Fibroblast of the aortic adventitia (primary cell): ENCODE measurements around the gene TNFAIP6. TPM values are rescaled to one million over a fixed set of nuclear protein-coding genes. Genes with fewer than 3 reads are reported as not detected.
A peak's percentile ranks its signal among the peaks of the same experiment; 100 is the strongest.
"Not testable (repeated sequence)": the region's sequence is repeated elsewhere in the genome, so short reads cannot be mapped to it uniquely, and the experiment has no call there.

Source experiments
- DNase-seq: peaks from one replicate; pipeline ENCODE4 v3.0.0-alpha.2; 2010; ENCODE audit warnings: low read depth
- H3K4me3 ChIP-seq: 2 replicates; pipeline ENCODE4 v1.5.1; 2011; ENCODE audit warnings: low read depth, mild to moderate bottlenecking, control low read depth, low read length, moderate library complexity
- CTCF ChIP-seq: IDR thresholded peaks from 2 replicates; pipeline ENCODE4 v1.5.1; 2011; ENCODE audit warnings: mild to moderate bottlenecking, low read length, control low read depth, inconsistent platforms; ENCODE audit not compliant: insufficient read depth
- total RNA-seq: library from RNA; depleted of rRNA; stranded (reverse); fragments of >200 nt; gene quantifications from 2 replicates; pipeline ENCODE4 v1.2.3, GENCODE V29; 2012; ENCODE audit warnings: low replicate concordance

TNFAIP6 gene
- total RNA-seq, 1 donor = 47.3 TPM

DNA sequence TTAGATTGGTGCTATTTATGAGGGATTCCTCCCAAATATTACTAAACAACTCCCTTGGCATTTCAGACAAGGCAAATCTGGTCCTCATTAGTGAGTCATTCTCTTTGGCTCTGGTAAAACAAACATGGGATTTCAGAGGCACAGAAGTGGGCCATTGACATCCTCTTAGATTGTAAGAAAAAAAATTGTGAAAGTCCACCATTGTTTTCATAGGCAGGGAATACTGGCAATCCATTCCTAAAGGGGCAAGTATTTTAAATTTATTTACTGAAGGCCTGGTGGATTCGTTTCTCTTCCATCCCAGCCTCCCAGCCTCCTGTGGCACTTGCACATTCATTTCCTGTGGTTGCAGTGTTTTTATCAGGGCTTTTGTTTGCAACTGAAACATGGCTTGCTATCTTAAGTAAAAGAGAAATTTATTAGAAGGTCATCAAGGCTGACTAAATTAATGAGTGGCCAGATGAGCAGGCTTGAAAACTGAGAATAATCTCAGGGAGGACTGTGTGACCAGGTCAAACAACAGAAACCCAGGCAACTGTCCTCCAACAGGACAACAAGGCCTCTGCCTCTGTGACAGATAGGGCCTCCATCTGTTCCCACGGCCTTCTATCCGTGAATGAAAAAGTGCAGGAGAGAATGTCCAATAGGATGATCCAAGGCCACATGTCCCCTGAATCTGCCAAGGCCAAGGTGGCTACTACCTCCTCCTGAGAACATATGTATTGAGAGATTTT is 23.1 kb upstream of the TNFAIP6 start:
- H3K4me3 ChIP-seq = no peak overlapping the region
- TF ChIP-seq CTCF = no peak
- peak; percentile 97 for DNase-seq

GRCh38 chr2:151336863-151337371 is 20.5 kb upstream of the TNFAIP6 start:
- H3K4me3 ChIP-seq = no peak overlapping the region
- DNase-seq = no peak
- no peak for TF ChIP-seq CTCF

- no peak overlapping the region for H3K4me3 ChIP-seq
- TF ChIP-seq CTCF = no peak
- peak; percentile 63 for DNase-seq
Observed at GRCh38 chr2:151337643-151338042, 19.7 kb upstream of the TNFAIP6 start.

DNA sequence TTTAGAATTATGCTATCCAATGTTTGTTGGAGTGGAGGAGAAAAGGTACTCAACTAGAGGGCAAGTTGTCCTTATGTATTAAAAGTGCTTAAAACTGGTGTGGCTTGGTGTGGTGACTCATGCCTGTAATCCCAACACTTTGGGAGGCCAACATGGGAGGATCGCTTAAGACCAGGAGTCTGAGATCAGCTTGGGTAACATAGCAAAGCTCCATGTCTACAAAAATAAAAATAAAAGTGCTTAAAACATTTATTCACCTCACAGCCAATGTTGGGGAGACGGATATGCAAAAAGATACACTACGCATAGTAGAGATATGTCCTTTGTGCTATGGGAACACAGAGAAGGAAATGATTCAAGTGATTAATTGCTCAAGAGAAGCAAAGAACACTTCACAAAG is 19.3 kb upstream of the TNFAIP6 start:
- no peak for TF ChIP-seq CTCF
- no peak overlapping the region for H3K4me3 ChIP-seq
- DNase-seq = no peak

DNA sequence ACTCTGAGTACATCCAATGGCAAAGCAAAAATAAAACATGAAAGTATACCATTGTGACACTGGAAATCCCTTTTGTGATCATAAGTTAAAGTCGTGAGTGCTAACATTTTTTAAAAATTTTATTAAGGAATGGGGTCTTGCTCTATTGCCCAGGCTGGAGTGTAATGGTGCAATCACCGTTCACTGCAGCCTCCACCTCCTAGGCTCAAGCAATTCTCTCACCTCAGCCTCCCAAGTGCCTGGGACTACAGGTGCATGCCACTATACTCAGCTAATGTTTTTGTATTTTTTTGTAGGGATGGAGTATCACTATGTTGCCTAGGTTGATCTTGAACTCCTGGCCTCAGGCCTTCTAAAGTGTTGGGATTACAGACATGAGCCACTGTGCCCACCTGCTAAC is 14.3 kb upstream of the TNFAIP6 start:
- no peak for TF ChIP-seq CTCF
- H3K4me3 ChIP-seq = no peak overlapping the region
- no peak for DNase-seq

GRCh38 chr2:151344191-151344590 is 13.2 kb upstream of the TNFAIP6 start:
- not testable (repeated sequence) for H3K4me3 ChIP-seq, DNase-seq

DNA sequence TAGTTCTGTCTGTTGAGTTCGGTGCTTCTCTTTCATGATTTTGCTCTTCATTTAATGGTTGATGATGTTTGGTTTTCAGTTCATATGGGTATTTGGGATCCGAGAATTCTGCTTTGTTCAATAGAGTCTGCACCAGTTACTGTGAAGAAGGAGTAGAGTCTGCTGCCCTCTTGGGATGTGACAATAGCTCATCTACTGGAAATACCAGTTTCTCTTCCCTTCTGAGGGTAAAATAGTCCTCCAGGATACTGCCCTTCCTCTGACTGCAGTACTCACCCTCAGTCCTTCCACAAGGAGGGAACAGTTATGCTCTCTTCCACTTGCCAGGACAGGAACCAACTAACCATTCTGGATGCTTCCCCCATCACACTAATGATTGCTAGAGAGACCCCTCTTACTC is 12.5 kb upstream of the TNFAIP6 start:
- DNase-seq = no peak
- H3K4me3 ChIP-seq = no peak overlapping the region
- TF ChIP-seq CTCF = no peak
